Measurements from ENCODE around the gene WDCP.
"Not testable (repeated sequence)": the region's sequence is repeated elsewhere in the genome, so short reads cannot be mapped to it uniquely, and the experiment has no call there.

- not testable (repeated sequence) for TF ChIP-seq TOX, PATZ1 (CRISPR knock-in tag; IDR thresholded peaks at IDR 0.05; ENCODE audit: borderline replicate concordance)
These were observed 46.1 kb upstream of the WDCP start for GRCh38 chr2:24093270-24093669.
